SK-N-SH (cell line): ENCODE measurements around the gene TSFM. TPM values are rescaled to one million over a fixed set of nuclear protein-coding genes. Genes with fewer than 3 reads are reported as not detected.

Experiments
- CTCF ChIA-PET: fragments of 300-600, 350-600 bp; formaldehyde crosslinking; extraction: SDS; loops from one replicate; lab custom pipeline; 2021; lab: Yijun Ruan, JAX
- POLR2A ChIA-PET: fragments of 350-600 bp; sonication (Branson Sonifier 250); formaldehyde crosslinking; extraction: SDS; loops from one replicate; lab custom pipeline; 2020; ENCODE audit warnings: antibody characterized with exemption, inconsistent platforms; lab: Yijun Ruan, JAX
- DNase-seq: peaks from one replicate; pipeline ENCODE4 v3.0.0; 2012
- H2AFZ ChIP-seq: fragments of 200-600 bp; sonication (generic); 2 replicates; pipeline ENCODE4 v1.8.1; 2016; ENCODE audit warnings: antibody characterized with exemption, mild to moderate bottlenecking, low read depth
- H3F3A ChIP-seq: fragments of 200-600 bp; sonication (generic); replicated peaks from 2 replicates; pipeline ENCODE3; 2016; ENCODE audit warnings: antibody characterized with exemption, mild to moderate bottlenecking; ENCODE audit not compliant: insufficient read depth
- H3K27ac ChIP-seq, 2 experiments: fragments of 200-500 bp in 1 of 2; fragments of 200-600 bp in 1 of 2; sonication (Bioruptor generic) in 1 of 2; sonication (generic), shearing (Covaris generic) in 1 of 2; 2 replicates each; pipeline versions ENCODE4 v1.5.1 to v1.6.1; 2014 to 2016; ENCODE audit warnings: low read depth in 2 of 2, inconsistent platforms in 1 of 2, low read length in 1 of 2, mild to moderate bottlenecking in 1 of 2, mixed read lengths in 1 of 2
- H3K27me3 ChIP-seq: fragments of 200-600 bp; sonication (generic), shearing (Covaris generic); 2 replicates; pipeline ENCODE4 v1.6.1; 2016; ENCODE audit warnings: mixed run types; ENCODE audit not compliant: insufficient read depth
- H3K36me3 ChIP-seq, 2 experiments: fragments of 200-500 bp in 1 of 2; fragments of 200-600 bp in 1 of 2; sonication (Bioruptor generic) in 1 of 2; sonication (generic) in 1 of 2; replicated peaks in 1 of 2; 2 replicates each; pipeline versions ENCODE3 to v1.5.1; 2014 to 2016; ENCODE audit warnings: low read length in 1 of 2, mild to moderate bottlenecking in 1 of 2; ENCODE audit not compliant: insufficient read depth in 2 of 2, control insufficient read depth in 1 of 2
- H3K4me1 ChIP-seq, 2 experiments: fragments of 200-500 bp in 1 of 2; fragments of 200-600 bp in 1 of 2; sonication (Bioruptor generic) in 1 of 2; sonication (generic), shearing (Covaris generic) in 1 of 2; 2 replicates each; pipeline versions ENCODE4 v1.5.1 to v1.6.1; 2014 to 2016; ENCODE audit warnings: low read depth in 1 of 2, low read length in 1 of 2, mixed run types in 1 of 2; ENCODE audit not compliant: insufficient read depth in 2 of 2, control insufficient read depth in 1 of 2
- H3K4me2 ChIP-seq: fragments of 200-600 bp; sonication (generic), shearing (Covaris generic); 2 replicates; pipeline ENCODE4 v1.6.1; 2017; ENCODE audit warnings: mixed run types
- H3K4me3 ChIP-seq, 2 experiments: fragments of 200-500 bp in 1 of 2; fragments of 200-600 bp in 1 of 2; sonication (Bioruptor generic) in 1 of 2; sonication (generic), shearing (Covaris generic) in 1 of 2; 2 replicates each; pipeline versions ENCODE4 v1.5.1 to v1.8.1; 2014 to 2016; ENCODE audit warnings: low read depth in 2 of 2, inconsistent platforms in 1 of 2, low read length in 1 of 2, mild to moderate bottlenecking in 1 of 2, mixed read lengths in 1 of 2, moderate library complexity in 1 of 2
- H3K79me2 ChIP-seq: fragments of 200-600 bp; sonication (generic); 2 replicates; pipeline ENCODE4 v1.8.1; 2017; ENCODE audit warnings: mild to moderate bottlenecking; ENCODE audit not compliant: insufficient read depth
- H3K9ac ChIP-seq: fragments of 200-600 bp; sonication (generic); 2 replicates; pipeline ENCODE4 v1.6.1; 2017; ENCODE audit warnings: mixed run types
- H3K9me2 ChIP-seq: fragments of 200-600 bp; sonication (generic); 2 replicates; pipeline ENCODE4 v1.6.1; 2017; ENCODE audit warnings: mixed run types
- H3K9me3 ChIP-seq: fragments of 200-600 bp; sonication (generic); 2 replicates; pipeline ENCODE4 v1.6.1; 2017; ENCODE audit warnings: mixed run types, mild to moderate bottlenecking, moderate library complexity
- H4K20me1 ChIP-seq: fragments of 200-600 bp; sonication (generic); 2 replicates; pipeline ENCODE4 v1.6.1; 2017; ENCODE audit warnings: mild to moderate bottlenecking, mixed run types; ENCODE audit not compliant: insufficient read depth
- CHD2 ChIP-seq: fragments of 150-350 bp; IDR thresholded peaks from 2 replicates; pipeline ENCODE4 v1.6.1; 2018; ENCODE audit warnings: low read length; ENCODE audit not compliant: partially characterized antibody
- ELF1 ChIP-seq: IDR thresholded peaks from 2 replicates; pipeline ENCODE4 v1.4.0; 2012
- NRF1 ChIP-seq: IDR thresholded peaks from 2 replicates; pipeline ENCODE4 v1.6.1; 2012; ENCODE audit warnings: low read depth, mild to moderate bottlenecking, low read length
- POLR2AphosphoS5 ChIP-seq: IDR thresholded peaks from 2 replicates; pipeline ENCODE4 v1.6.1; 2012; ENCODE audit warnings: low read depth, low read length
- RAD21 ChIP-seq: IDR thresholded peaks from 2 replicates; pipeline ENCODE4 v1.6.1; 2012; ENCODE audit warnings: mild to moderate bottlenecking, low read length
- RXRA ChIP-seq: IDR thresholded peaks from 2 replicates; pipeline ENCODE4 v1.4.0; 2012; ENCODE audit warnings: low read depth, mild to moderate bottlenecking, borderline replicate concordance
- SIN3A ChIP-seq: IDR thresholded peaks from 2 replicates; pipeline ENCODE4 v1.6.1; 2012; ENCODE audit warnings: low read depth, mild to moderate bottlenecking, low read length, moderate library complexity, borderline replicate concordance
- TAF1 ChIP-seq: IDR thresholded peaks from 2 replicates; pipeline ENCODE4 v1.6.1; 2012; ENCODE audit warnings: low read depth, mild to moderate bottlenecking, low read length, moderate library complexity, borderline replicate concordance
- WGBS: methylation state at CpG from one replicate; pipeline ENCODE4 v1.1.6; 2017; ENCODE audit warnings: low lambda C conversion rate; 5-methylcytosine and 5-hydroxymethylcytosine counted together
- polyA plus RNA-seq, 3 experiments: library from polyadenylated mRNA; depleted of rRNA; stranded (reverse); fragments of >200 nt; gene quantifications; 2 replicates each; pipeline ENCODE4 v1.2.3, GENCODE V29; 2012
- TF ChIP-seq, protein P1 (sequence below): IDR thresholded peaks from 2 replicates; pipeline ENCODE4 v1.6.1; 2012; ENCODE audit warnings: mild to moderate bottlenecking, low read depth, low read length, moderate library complexity
- TF ChIP-seq, protein P2 (sequence below): IDR thresholded peaks from 2 replicates; pipeline ENCODE4 v1.4.0; 2012; ENCODE audit warnings: low read depth

TSFM gene
- polyA plus RNA-seq, 1 of the 3 experiments (the other 2 are of a cell fraction): 28.7 TPM

DNA sequence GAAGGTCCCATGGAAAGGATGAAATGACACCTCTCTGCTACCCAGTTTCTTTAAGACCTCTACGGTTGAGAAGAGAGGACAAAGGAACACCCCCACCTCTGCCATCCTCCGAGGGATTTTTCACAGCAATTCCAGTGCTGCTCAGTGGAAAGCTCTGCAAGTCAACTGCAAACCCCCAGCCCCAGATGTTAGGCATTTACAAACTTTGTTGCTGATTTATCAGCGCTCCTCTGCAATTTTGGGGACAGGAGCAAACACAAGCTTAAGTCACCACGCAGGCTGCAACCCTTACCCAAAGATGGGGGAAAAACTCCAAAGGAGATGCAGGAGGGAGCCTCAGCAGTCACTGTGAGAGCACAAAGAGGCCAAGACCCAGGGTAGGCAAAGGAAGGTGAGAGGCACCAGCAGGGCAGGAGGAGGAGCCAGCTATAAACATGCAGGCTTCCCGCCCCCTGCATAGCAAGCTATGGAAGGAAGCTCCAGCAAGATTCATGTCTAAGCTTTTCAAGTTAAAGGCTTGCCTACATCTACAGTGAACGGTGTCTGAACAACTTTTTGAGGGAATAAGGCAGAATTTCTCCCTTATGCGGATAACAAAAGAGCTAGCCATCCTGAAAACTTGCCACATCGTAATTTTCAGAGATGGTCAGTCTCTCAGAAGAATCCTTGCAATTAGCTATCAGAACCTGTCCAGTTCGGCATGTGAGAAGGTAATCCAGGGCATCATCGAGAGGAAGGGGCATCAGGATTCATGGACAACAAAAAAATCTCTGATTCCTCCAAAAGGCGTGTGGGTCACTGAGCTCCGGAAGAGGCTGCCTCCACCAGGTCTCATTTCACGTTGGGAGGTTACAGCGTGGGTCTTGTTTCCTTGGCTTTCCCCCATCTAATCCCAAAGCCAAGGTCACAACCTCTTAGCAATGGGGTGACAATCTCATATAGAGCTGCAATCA, 60.0 kb downstream of the TSFM start (continued):
- TF ChIP-seq CHD2: no peak

DNA sequence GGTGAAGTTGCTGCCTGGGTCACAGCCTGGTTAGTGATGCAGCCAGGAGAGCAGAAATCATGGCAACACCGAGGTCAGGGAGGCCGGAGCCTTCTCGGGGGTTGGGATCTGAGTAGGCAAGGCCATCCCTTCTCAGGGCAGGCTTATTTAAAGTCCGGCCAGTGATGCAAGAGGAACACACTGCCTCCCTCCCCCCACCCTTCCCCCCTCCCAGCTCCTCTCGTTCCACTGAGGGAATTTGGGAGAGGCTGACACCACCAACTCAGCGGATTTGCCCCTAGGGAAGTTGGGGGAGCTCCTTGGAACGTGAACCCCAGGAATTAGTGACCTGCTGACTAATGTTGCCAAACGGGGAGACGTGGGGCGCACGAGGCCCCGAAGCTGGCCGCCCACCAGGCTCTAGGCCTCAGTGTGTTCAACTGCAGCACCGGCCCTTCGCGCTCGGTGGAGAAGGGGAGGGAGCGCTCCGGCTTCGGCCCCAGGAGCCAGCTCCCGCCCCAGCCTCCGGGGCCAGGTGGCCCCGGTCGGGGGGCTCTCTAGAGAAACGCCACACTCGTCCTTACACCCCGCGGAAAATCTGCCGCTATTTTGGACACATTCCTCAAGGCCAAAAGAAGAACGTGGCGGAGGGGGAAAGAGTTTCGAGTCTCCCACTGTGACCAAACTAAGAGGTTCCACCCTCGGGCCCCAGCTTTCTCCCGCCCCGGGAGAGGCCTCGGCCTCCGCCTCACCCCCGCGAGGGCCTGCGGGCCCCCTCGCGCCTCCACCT, 62.3 kb downstream of the TSFM start:
- no peaks in the 10 kb centered on the region for H3K9me3 ChIP-seq
- CTCF ChIA-PET: interaction anchor here (1.4 to 6.4 kb wide), 10 partner anchors 9 to 88 kb away, joined by 5 to 67 read pairs (median 7); no protein-coding TSS in a partner anchor
- peak overlapping the region; percentile 86 for H3K4me2 ChIP-seq
- H3K9ac ChIP-seq: peak overlapping the region; percentile 94
- peak overlapping the region; percentile 88 to 99 for H3K4me3 ChIP-seq
- H3K36me3 ChIP-seq: peaks cover 0 to 5% of the 10 kb centered on the region in 2 experiments
- 1% methylated on average over 15 of the region's 42 CpGs for WGBS
- H3K4me1 ChIP-seq: peaks cover 42 to 44% of the 10 kb centered on the region in 2 experiments
- no peak overlapping the region for H2AFZ ChIP-seq
- peaks cover 66% of the 10 kb centered on the region for H3K79me2 ChIP-seq
- H3K27me3 ChIP-seq: no peaks in the 10 kb centered on the region
- no peaks in the 10 kb centered on the region for H3K9me2 ChIP-seq
- peak overlapping the region; percentile 94 to 99 for H3K27ac ChIP-seq
- peaks cover 55% of the 10 kb centered on the region for H4K20me1 ChIP-seq
- H3F3A ChIP-seq: peaks cover 9% of the 10 kb centered on the region
- TF ChIP-seq POLR2AphosphoS5 (peak; percentile 36; the same call in 1 of the 2 replicates), RAD21 (0 out of 2 replicates have a peak, but pooled peaks have one; percentile 3), SIN3A (no peak; the same call in 1 of the 2 replicates), RXRA (0 out of 2 replicates have a peak, but pooled peaks have one; percentile 19), NRF1 (no peak), TAF1 (peak; percentile 54; the same call in 1 of the 2 replicates), ELF1 (no peak; the same call in 1 of the 2 replicates)
- TF ChIP-seq, protein P1, sequence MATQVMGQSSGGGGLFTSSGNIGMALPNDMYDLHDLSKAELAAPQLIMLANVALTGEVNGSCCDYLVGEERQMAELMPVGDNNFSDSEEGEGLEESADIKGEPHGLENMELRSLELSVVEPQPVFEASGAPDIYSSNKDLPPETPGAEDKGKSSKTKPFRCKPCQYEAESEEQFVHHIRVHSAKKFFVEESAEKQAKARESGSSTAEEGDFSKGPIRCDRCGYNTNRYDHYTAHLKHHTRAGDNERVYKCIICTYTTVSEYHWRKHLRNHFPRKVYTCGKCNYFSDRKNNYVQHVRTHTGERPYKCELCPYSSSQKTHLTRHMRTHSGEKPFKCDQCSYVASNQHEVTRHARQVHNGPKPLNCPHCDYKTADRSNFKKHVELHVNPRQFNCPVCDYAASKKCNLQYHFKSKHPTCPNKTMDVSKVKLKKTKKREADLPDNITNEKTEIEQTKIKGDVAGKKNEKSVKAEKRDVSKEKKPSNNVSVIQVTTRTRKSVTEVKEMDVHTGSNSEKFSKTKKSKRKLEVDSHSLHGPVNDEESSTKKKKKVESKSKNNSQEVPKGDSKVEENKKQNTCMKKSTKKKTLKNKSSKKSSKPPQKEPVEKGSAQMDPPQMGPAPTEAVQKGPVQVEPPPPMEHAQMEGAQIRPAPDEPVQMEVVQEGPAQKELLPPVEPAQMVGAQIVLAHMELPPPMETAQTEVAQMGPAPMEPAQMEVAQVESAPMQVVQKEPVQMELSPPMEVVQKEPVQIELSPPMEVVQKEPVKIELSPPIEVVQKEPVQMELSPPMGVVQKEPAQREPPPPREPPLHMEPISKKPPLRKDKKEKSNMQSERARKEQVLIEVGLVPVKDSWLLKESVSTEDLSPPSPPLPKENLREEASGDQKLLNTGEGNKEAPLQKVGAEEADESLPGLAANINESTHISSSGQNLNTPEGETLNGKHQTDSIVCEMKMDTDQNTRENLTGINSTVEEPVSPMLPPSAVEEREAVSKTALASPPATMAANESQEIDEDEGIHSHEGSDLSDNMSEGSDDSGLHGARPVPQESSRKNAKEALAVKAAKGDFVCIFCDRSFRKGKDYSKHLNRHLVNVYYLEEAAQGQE: 0 out of 2 replicates have a peak, but pooled peaks have one; percentile 34
- TF ChIP-seq, protein P2, sequence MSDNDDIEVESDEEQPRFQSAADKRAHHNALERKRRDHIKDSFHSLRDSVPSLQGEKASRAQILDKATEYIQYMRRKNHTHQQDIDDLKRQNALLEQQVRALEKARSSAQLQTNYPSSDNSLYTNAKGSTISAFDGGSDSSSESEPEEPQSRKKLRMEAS: 0 out of 2 replicates have a peak, but pooled peaks have one; percentile 27
- peak; percentile 60 for DNase-seq
- POLR2A ChIA-PET: interaction anchor here (1.5 to 4.6 kb wide), 2 partner anchors 50 to 97 kb away, joined by 4 to 52 read pairs; partner anchors contain the start of gene ATP23
